Measurements from ENCODE around the gene NEK7.

DNA sequence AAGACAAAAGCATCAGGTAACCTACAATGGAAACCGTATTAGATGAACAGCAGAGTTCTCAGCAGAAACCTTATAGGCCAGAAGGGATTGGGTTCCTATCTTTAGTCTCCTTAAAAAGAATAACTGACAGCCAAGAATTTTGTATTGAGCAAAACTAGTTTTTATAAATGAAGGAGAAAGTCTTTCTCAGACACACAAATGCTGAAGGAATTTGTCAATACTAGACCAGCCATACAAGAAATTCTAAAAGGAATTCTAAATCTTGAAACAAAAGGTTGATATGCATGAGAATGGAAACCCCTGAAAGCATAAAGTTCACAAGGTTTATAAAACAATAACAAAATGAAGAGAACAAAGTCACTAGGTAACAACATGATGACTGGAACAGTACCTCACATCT, 58.1 kb downstream of the NEK7 start:
- TF ChIP-seq, protein P1, sequence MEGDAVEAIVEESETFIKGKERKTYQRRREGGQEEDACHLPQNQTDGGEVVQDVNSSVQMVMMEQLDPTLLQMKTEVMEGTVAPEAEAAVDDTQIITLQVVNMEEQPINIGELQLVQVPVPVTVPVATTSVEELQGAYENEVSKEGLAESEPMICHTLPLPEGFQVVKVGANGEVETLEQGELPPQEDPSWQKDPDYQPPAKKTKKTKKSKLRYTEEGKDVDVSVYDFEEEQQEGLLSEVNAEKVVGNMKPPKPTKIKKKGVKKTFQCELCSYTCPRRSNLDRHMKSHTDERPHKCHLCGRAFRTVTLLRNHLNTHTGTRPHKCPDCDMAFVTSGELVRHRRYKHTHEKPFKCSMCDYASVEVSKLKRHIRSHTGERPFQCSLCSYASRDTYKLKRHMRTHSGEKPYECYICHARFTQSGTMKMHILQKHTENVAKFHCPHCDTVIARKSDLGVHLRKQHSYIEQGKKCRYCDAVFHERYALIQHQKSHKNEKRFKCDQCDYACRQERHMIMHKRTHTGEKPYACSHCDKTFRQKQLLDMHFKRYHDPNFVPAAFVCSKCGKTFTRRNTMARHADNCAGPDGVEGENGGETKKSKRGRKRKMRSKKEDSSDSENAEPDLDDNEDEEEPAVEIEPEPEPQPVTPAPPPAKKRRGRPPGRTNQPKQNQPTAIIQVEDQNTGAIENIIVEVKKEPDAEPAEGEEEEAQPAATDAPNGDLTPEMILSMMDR (IDR thresholded peaks at IDR 0.05; ENCODE audit: poor library complexity), result no peak
- TF ChIP-seq EZH2 (IDR thresholded peaks at IDR 0.05; ENCODE audit: borderline replicate concordance), result no peak
- TF ChIP-seq EZH2phosphoT487 (IDR thresholded peaks at IDR 0.05; ENCODE audit: low read depth, severe bottlenecking, unreplicated experiment), result no peak
